ENCODE results near the gene CST9.

DNA sequence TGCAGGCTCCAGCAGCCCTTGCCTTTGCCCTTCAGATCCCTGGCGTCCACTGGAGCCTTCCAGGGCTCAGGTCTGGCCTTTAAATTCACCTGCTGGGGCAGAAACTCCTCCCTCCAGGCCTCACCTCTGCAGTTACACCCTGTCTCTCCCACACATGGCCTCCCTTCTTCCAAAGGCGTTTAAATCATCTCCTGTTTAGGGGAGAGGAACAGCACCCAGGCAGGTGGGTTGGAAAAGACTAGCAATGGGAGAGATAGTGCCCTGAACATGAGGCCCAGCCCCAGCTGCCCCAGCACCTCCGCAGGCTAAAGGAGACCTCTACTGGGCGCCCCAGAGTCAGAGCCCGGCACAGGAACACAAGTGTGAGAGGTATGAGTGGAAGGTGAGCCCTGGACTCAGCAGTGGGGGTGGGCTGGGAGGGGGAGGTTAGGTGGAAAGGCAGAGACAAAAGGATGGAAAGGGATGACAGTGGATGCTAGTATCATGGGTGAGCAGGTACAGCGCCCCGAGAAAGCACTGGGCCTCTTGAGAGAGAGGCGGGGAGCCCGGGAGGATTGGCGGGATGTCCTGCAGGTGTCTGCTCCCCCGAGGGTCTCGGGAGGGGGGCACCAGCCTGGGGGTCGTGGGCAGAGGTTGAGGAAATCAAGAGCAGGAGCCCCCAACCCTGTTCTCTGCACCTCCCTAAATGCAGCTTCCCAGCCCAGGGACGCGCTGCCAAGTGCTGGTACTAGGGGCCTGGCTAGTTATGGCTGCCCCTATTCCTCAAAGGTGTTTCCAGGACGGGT lies at the start of gene CST9:
- TF ChIP-seq CTCF (IDR thresholded peaks at IDR 0.05; ENCODE audit: low read depth, low read length, poor library complexity, severe bottlenecking) (no peak), EZH2phosphoT487 (IDR thresholded peaks at IDR 0.05; ENCODE audit: borderline replicate concordance, low read length) (no peak)

Measured in DOHH2 (cell line).